Mucosa of stomach (tissue), 1 donor: ENCODE results near the gene PPIL3.
"Not testable (repeated sequence)": the region's sequence is repeated elsewhere in the genome, so short reads cannot be mapped to it uniquely, and the experiment has no call there.

Experiments
- H3K27me3 ChIP-seq: one replicate; pipeline ENCODE4 v1.7.0; 2013; ENCODE audit warnings: mild to moderate bottlenecking, low read length; ENCODE audit not compliant: control insufficient read depth, insufficient read depth
- H3K36me3 ChIP-seq: one replicate; pipeline ENCODE4 v1.7.0; 2013; ENCODE audit warnings: low read length; ENCODE audit not compliant: control insufficient read depth, insufficient read depth
- H3K4me1 ChIP-seq: one replicate; pipeline ENCODE4 v1.7.0; 2013; ENCODE audit warnings: mild to moderate bottlenecking, low read length; ENCODE audit not compliant: control insufficient read depth, insufficient read depth
- H3K4me3 ChIP-seq: one replicate; pipeline ENCODE4 v1.7.0; 2013; ENCODE audit warnings: low read length
- H3K9ac ChIP-seq: one replicate; pipeline ENCODE4 v1.7.0; 2013; ENCODE audit warnings: mild to moderate bottlenecking, low read length, moderate library complexity
- H3K9me3 ChIP-seq: one replicate; pipeline ENCODE4 v1.7.0; 2013; ENCODE audit warnings: mild to moderate bottlenecking, low read length, moderate library complexity; ENCODE audit not compliant: control insufficient read depth
- donor health status: Pancreatic carcinoma.

The PPIL3 gene

GRCh38 chr2:200888704-200889625 lies at the start of gene PPIL3, which contains the start of gene NIF3L1:
Gene PPIL3, minus strand, starts transcription at chr2:200889077. Its CDS starts 1,462 bp downstream, at chr2:200887615.
Gene NIF3L1, plus strand, starts transcription at chr2:200889371. Its CDS starts 2,573 bp downstream, at chr2:200891944.
- Histone ChIP-seq H3K4me3 (peak within 1 kb of the TSS; percentile 78), H3K36me3 (no peaks in the 10 kb centered on the region), H3K4me1 (peaks cover 10% of the 10 kb centered on the region), H3K9me3 (no peaks in the 10 kb centered on the region), H3K9ac (peak within 1 kb of the TSS; percentile 85), H3K27me3 (no peaks in the 10 kb centered on the region)

- H3K36me3 ChIP-seq: no peaks in the 10 kb centered on the region
These were observed 42.2 kb upstream of the PPIL3 start for GRCh38 chr2:200930947-200931626.

GRCh38 chr2:200929334-200930249 lies 40.7 kb upstream of the PPIL3 start:
- no peaks in the 10 kb centered on the region for H3K9me3 ChIP-seq
- no peak overlapping the region for H3K4me3 ChIP-seq
- no peaks in the 10 kb centered on the region for H3K36me3 ChIP-seq

More at GRCh38 chr2:200930947-200931626, 42.2 kb upstream of the PPIL3 start:
- Histone ChIP-seq H3K9ac (no peak overlapping the region), H3K4me1 (peaks cover 8% of the 10 kb centered on the region), H3K4me3 (no peak overlapping the region), H3K27me3 (no peaks in the 10 kb centered on the region), H3K9me3 (no peaks in the 10 kb centered on the region)

GRCh38 chr2:200922439-200922838 lies 33.6 kb upstream of the PPIL3 start:
- Histone ChIP-seq H3K27me3 (no peaks in the 10 kb centered on the region), H3K4me1 (no peaks in the 10 kb centered on the region), H3K36me3 (peaks cover under 1% of the 10 kb centered on the region)

More at GRCh38 chr2:200929334-200930249, 40.7 kb upstream of the PPIL3 start:
- H3K27me3 ChIP-seq: no peaks in the 10 kb centered on the region
- peaks cover 8% of the 10 kb centered on the region for H3K4me1 ChIP-seq
- H3K9ac ChIP-seq: no peak overlapping the region

GRCh38 chr2:200913654-200914053 lies 24.8 kb upstream of the PPIL3 start:
- Histone ChIP-seq H3K36me3 (peaks cover 5% of the 10 kb centered on the region), H3K4me3 (no peak overlapping the region), H3K4me1 (no peaks in the 10 kb centered on the region), H3K27me3 (no peaks in the 10 kb centered on the region), H3K9ac (no peak overlapping the region), H3K9me3 (no peaks in the 10 kb centered on the region)

More at GRCh38 chr2:200922439-200922838, 33.6 kb upstream of the PPIL3 start:
- no peak overlapping the region for H3K9ac ChIP-seq
- H3K9me3 ChIP-seq: no peaks in the 10 kb centered on the region
- no peak overlapping the region for H3K4me3 ChIP-seq

- Histone ChIP-seq H3K4me3 (no peak overlapping the region), H3K27me3 (no peaks in the 10 kb centered on the region), H3K9me3 (no peaks in the 10 kb centered on the region), H3K4me1 (no peaks in the 10 kb centered on the region), H3K9ac (no peak overlapping the region), H3K36me3 (no peaks in the 10 kb centered on the region)
These were observed 21.1 kb upstream of the PPIL3 start for GRCh38 chr2:200909958-200910357.

- Histone ChIP-seq H3K4me3 (no peak overlapping the region), H3K27me3 (no peaks in the 10 kb centered on the region), H3K9me3 (no peaks in the 10 kb centered on the region), H3K9ac (no peak overlapping the region), H3K36me3 (no peaks in the 10 kb centered on the region), H3K4me1 (no peaks in the 10 kb centered on the region)
These were observed 16.9 kb upstream of the PPIL3 start for GRCh38 chr2:200905618-200906296.

- H3K36me3 ChIP-seq: peaks cover 6% of the 10 kb centered on the region
- no peak overlapping the region for H3K4me3 ChIP-seq
- no peaks in the 10 kb centered on the region for H3K9me3 ChIP-seq
These were observed 12.7 kb upstream of the PPIL3 start for GRCh38 chr2:200901459-200902072.

GRCh38 chr2:200899482-200899881 lies 10.6 kb upstream of the PPIL3 start:
- Histone ChIP-seq H3K4me1 (no peaks in the 10 kb centered on the region), H3K9me3 (no peaks in the 10 kb centered on the region), H3K9ac (no peak overlapping the region), H3K27me3 (no peaks in the 10 kb centered on the region), H3K4me3 (no peak overlapping the region), H3K36me3 (peaks cover 12% of the 10 kb centered on the region)

More at GRCh38 chr2:200901459-200902072, 12.7 kb upstream of the PPIL3 start:
- no peak overlapping the region for H3K9ac ChIP-seq
- no peaks in the 10 kb centered on the region for H3K27me3 ChIP-seq
- H3K4me1 ChIP-seq: no peaks in the 10 kb centered on the region

- not testable (repeated sequence) for H3K27me3 ChIP-seq, H3K4me3 ChIP-seq, H3K36me3 ChIP-seq, H3K9me3 ChIP-seq, H3K9ac ChIP-seq, H3K4me1 ChIP-seq
These were observed 7.1 kb downstream of the PPIL3 start for GRCh38 chr2:200881715-200882249.
